ENCODE results near the gene RHBDD1. TPM values are rescaled to one million over a fixed set of nuclear protein-coding genes. Genes with fewer than 3 reads are reported as not detected.

RHBDD1 gene
- total RNA-seq, 2 donors from 2014 or later: 40.1 to 43.3 TPM

DNA sequence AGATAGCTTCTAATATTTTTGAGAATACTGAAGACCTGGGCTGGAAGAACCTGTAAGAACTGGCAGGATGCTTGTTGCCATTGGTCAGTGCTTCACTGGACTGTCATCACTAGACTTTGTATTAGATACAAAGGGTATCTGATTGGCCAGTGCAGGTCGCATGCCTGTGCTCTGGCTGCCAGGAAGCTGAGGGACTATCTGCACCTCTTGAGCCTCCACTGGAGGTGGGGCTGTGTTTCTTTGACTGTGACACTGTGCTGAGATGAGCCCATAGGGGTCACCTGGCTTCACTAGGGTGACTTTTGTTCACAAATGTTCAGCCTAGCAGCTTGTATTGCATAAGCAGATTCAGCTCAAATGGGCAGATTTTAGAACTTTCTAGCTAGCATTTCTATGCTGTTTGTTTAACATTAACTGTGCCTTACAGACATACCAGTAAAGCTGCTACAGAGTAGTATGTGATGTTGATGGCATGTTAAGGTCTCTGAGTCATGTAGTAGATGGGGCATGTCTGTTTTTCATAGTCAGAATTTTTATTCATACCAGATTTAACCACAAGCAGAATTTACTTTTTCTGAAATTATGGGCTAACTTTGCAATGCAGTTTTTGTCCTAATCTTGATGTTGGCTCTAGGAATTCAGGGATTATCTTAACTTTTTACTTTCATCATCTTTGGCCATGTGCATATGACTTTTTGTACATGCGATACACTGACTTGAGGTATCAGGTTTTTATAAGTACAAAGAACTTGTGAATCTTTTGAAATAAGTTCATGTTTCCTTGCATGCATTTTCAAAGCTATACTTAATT, 56.1 kb downstream of the RHBDD1 start:
- no peaks in the 10 kb centered on the region for H3K27me3 Mint-ChIP-seq
- no peaks in the 10 kb centered on the region for H3K9me3 Mint-ChIP-seq
- DNase-seq (ENCODE audit: low spot score) (no peak), ATAC-seq (no peak)
- no peaks in the 10 kb centered on the region for H3K4me1 Mint-ChIP-seq (ENCODE audit: low read depth in 2 of 2)
- peaks cover 6% of the 10 kb centered on the region for H3K36me3 Mint-ChIP-seq
- H3K4me3 Mint-ChIP-seq: no peak overlapping the region
- no peak overlapping the region for H3K27ac Mint-ChIP-seq

DNA sequence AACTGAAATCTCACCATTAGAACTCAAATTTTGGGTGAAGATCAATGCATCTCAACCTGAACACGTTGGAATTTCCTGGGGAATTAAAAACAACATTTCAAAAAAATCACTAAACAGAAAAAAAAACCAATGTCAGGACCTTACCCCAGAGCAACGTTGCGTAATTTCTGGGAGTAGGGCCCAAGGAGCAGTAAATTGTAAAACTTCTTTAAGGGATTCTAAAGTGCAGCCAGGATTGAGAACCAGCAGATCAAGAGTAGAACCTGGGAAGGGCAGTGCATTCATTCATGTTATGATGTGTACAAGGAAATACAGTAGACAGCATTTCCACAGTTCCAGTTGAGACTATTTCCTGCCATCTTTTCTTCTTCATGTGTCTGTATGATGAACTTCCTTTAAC, 56.9 kb downstream of the RHBDD1 start:
- H3K4me1 Mint-ChIP-seq (ENCODE audit: low read depth in 2 of 2): no peaks in the 10 kb centered on the region
- no peak overlapping the region for H3K27ac Mint-ChIP-seq
- no peak for DNase-seq (ENCODE audit: low spot score)
- no peaks in the 10 kb centered on the region for H3K27me3 Mint-ChIP-seq
- H3K9me3 Mint-ChIP-seq: no peaks in the 10 kb centered on the region
- no peak for ATAC-seq
- peaks cover 11% of the 10 kb centered on the region for H3K36me3 Mint-ChIP-seq
- H3K4me3 Mint-ChIP-seq: no peak overlapping the region

DNA sequence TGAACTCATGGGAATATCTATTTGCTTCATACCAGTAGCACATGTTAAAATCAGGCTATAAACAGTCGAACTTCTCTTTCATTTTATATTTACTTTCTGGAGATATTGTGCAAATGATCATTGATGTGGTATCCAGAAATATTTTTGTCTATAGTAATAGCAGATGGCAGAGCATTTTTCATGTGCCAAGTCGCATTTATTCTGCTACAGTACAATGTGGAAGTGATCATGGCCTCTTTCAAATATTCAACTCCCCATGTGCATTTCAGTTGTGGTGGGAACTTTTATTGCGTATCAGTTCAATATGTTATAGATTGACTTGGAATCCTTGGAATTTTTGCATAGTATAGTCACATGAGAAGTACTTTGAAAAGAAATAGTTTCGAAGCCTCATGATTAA, 57.4 kb downstream of the RHBDD1 start:
- DNase-seq (ENCODE audit: low spot score): no peak
- no peak overlapping the region for H3K27ac Mint-ChIP-seq
- no peaks in the 10 kb centered on the region for H3K27me3 Mint-ChIP-seq
- peaks cover 11% of the 10 kb centered on the region for H3K36me3 Mint-ChIP-seq
- H3K9me3 Mint-ChIP-seq: no peaks in the 10 kb centered on the region
- ATAC-seq: no peak
- no peak overlapping the region for H3K4me3 Mint-ChIP-seq
- H3K4me1 Mint-ChIP-seq (ENCODE audit: low read depth in 2 of 2): no peaks in the 10 kb centered on the region

DNA sequence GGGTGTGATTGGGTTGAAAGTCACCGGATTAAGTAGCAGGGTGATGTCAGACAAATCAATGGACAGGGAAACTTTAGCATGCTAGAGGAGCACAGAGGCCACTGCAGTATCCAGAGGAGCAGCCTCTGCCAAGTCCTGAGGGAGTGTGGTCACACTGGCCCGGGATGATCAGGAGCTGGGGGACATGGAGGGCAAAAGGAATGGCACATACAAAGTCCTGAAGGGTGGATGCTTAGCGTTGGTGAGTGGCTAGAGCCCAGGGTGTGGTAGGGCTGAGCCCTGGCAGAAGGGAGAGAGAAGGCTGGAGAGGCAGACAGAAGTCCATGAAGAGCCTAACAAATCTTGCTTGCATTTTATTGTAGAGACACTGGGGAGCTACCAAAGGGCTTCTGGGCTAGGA, 58.9 kb downstream of the RHBDD1 start:
- Mint-ChIP-seq H3K4me3 (no peak overlapping the region), H3K36me3 (peaks cover 11% of the 10 kb centered on the region), H3K9me3 (no peaks in the 10 kb centered on the region), H3K27ac (no peak overlapping the region), H3K27me3 (no peaks in the 10 kb centered on the region), H3K4me1 (ENCODE audit: low read depth in 2 of 2) (no peaks in the 10 kb centered on the region)
- DNase-seq (ENCODE audit: low spot score): no peak
- ATAC-seq: no peak

DNA sequence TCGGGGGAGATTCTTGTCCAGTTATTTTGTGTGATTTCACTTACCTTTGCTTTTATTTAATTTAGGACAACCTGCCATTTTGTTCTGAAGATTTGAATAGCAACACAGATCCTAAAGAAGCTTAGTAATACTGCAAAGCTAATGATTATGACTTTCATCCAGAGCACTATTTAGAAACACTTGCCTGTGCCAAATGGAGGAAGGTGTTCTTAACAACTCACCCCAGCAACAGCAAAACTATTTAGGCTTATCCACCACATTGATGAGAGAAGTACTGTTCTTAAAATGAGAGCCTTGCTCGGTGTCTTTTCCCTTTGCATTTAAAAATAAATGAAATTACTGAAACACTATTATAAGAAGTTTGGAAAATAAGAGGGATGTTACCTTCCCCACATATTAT, 59.7 kb downstream of the RHBDD1 start:
- Mint-ChIP-seq H3K36me3 (peaks cover 11% of the 10 kb centered on the region), H3K27me3 (no peaks in the 10 kb centered on the region), H3K27ac (no peak overlapping the region), H3K9me3 (no peaks in the 10 kb centered on the region), H3K4me1 (ENCODE audit: low read depth in 2 of 2) (no peaks in the 10 kb centered on the region), H3K4me3 (no peak overlapping the region)
- ATAC-seq (no peak), DNase-seq (ENCODE audit: low spot score) (no peak)

DNA sequence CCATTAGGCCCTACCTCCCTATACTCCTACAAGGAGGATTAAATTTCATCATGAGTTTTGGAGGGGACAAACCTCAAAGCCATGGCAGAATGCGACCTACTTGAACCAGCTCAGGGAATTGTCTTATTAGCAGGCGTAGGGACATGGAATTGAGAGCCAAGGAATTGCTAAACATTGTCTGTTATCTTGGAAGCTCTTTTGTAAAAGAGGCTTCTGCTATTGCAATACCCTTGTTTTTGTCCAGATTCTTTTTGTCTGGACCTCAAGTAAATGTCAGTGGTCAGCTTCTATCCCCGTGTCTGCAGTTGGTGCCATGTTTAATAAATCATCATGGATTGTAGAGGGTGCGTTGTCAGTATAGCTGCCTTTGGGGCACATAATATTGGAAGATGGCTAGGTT, 62.3 kb downstream of the RHBDD1 start:
- Mint-ChIP-seq H3K9me3 (no peaks in the 10 kb centered on the region), H3K4me3 (no peak overlapping the region), H3K27me3 (no peaks in the 10 kb centered on the region), H3K27ac (no peak overlapping the region), H3K36me3 (peaks cover 11% of the 10 kb centered on the region), H3K4me1 (ENCODE audit: low read depth in 2 of 2) (peaks cover 9 to 19% of the 10 kb centered on the region in 2 donors)
- ATAC-seq (no peak), DNase-seq (ENCODE audit: low spot score) (no peak)

DNA sequence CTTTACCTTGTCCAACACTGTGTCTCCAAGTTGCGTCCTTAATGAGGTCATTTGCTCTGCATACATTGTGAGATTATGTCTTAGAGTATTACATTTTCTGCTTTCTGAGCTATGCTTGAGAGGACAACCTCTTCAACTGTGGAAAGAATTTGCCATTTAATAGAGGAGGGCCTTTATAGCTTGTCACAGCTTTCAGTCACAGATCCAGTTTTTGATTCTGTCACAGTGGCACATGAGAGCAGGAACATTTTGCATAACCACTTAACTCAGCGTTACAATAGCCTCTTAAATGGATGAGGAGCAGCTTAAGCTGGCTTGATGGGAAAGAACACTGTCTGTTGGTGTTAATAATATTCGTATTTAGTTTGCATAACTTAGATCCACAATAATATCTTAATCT, 63.0 kb downstream of the RHBDD1 start:
- no peaks in the 10 kb centered on the region for H3K9me3 Mint-ChIP-seq
- H3K4me1 Mint-ChIP-seq (ENCODE audit: low read depth in 2 of 2): peaks cover 12 to 27% of the 10 kb centered on the region in 2 donors
- H3K4me3 Mint-ChIP-seq: no peak overlapping the region
- no peaks in the 10 kb centered on the region for H3K27me3 Mint-ChIP-seq
- no peak for ATAC-seq
- no peak for DNase-seq (ENCODE audit: low spot score)
- no peak overlapping the region for H3K27ac Mint-ChIP-seq
- H3K36me3 Mint-ChIP-seq: peaks cover 11% of the 10 kb centered on the region

DNA sequence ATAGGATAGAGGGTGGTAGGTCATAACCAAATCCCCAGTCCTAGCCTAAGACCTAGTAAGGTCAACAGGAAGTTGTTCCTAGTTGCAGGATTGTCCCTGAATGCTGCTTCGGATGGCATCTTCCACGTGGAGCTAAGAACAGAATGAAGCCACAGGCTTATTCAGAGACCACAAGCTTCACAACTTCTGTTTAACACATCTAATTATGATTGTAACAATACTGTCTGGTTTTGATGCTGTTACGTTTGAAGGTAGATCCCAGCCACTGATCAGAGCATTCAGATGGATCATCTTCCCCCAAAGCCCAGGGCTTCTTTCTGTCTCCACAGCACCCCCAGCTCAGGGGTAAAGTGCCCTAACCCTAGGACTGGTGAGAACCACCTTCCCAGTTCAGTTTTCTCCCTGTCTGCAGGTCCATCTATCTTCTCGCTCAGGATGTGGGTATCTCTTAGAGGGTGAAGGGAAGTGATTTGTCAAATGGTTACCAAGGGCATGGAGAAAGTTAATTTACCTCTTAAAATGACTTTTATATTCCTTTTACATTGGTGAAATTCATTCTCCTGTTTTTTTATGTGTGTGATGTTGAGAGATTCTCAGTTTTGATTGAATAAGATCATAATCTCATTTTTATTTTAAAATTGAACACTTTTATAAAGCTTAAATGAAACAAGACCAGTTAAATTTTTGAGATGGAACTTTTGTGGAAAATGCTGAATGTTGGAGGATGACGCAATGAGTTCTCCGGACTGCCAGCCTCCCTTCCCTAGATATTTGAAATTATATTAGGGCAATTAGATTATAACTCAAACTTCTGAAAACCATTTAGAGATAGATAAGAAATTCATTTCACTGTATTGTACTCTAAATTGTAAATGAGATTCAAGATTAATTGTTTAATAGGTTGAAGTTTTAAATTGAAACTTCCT, 66.5 kb downstream of the RHBDD1 start:
- Mint-ChIP-seq H3K36me3 (peaks cover 2% of the 10 kb centered on the region), H3K27me3 (no peaks in the 10 kb centered on the region), H3K9me3 (no peaks in the 10 kb centered on the region), H3K4me1 (ENCODE audit: low read depth in 2 of 2) (peaks cover 34 to 50% of the 10 kb centered on the region in 2 donors), H3K4me3 (no peak overlapping the region), H3K27ac (peak overlapping the region in 1 of 2 donors; percentile 56)
- ATAC-seq (peak; percentile 24 to 71), DNase-seq (ENCODE audit: low spot score) (no peak)

DNA sequence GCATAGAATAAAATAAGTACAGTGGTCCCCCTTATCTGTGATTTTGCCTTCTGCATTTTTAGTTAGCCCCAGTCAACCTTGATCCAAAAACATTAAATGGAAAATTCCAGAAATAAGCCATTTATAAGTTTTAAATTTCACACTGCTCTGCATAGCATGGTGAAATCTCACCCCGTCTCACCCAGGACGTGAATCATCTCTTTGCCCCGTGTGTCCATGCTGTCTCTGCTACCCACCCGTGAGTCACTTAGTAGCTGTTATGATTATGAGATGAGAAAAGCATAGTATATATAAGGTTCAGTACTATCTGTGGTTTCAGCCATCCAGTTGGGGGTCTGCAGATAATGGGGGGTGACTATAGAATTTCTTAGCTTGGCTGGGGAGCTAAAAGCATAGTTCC, 67.3 kb downstream of the RHBDD1 start:
- H3K9me3 Mint-ChIP-seq: no peaks in the 10 kb centered on the region
- H3K36me3 Mint-ChIP-seq: no peaks in the 10 kb centered on the region
- peaks cover 34 to 50% of the 10 kb centered on the region in 2 donors for H3K4me1 Mint-ChIP-seq (ENCODE audit: low read depth in 2 of 2)
- peak overlapping the region; percentile 72 for H3K4me3 Mint-ChIP-seq
- DNase-seq (ENCODE audit: low spot score) (no peak), ATAC-seq (peak; percentile 45 to 76)
- no peaks in the 10 kb centered on the region for H3K27me3 Mint-ChIP-seq
- H3K27ac Mint-ChIP-seq: peak overlapping the region in 1 of 2 donors; percentile 51

DNA sequence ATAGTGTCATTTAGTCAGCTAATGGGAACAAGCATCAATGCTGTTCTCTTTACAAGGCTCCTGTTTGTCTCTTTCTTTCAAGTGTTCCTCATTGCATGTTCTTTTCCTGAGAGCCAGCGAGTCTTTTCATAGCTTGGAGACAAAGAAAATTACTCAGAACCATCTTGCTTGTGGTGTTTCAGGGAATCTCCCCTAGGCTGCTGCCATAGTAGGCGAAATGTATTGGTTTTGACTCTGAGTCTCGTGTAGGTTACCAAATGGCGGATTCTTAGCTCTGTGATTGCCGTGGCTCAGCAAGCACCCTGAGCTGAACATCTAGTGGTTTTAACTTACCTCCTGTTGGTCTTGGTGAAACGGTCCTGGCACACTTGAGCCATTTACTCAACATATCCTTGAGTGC, 68.7 kb downstream of the RHBDD1 start:
- Mint-ChIP-seq H3K27ac (peak overlapping the region in 1 of 2 donors; percentile 41), H3K27me3 (no peaks in the 10 kb centered on the region), H3K4me1 (ENCODE audit: low read depth in 2 of 2) (peaks cover 34 to 50% of the 10 kb centered on the region in 2 donors), H3K4me3 (peak overlapping the region; percentile 24), H3K9me3 (no peaks in the 10 kb centered on the region), H3K36me3 (no peaks in the 10 kb centered on the region)
- DNase-seq (ENCODE audit: low spot score) (no peak), ATAC-seq (peak in 1 of 2 donors; percentile 59)

DNA sequence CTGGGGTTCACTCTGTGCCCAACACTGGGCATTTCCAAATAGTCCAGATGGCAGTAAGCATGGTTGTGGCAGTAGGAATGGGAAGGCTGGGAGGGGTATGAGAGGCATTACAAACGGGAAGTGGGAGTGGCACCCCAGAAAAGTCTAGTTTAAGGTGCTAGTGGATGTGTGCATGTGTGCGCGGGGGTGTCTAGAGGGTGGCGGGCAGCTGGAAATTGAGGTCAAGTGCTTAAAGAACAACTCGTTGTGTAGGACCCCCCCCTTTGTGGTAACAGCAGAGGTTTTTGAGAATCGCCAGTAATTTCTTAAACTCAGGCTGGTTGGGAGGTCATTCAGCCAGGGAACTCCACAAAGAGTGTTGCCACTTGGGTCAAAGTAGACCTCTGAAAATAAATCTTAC, 69.9 kb downstream of the RHBDD1 start:
- Mint-ChIP-seq H3K36me3 (no peaks in the 10 kb centered on the region), H3K27ac (peak overlapping the region in 1 of 2 donors; percentile 41), H3K27me3 (no peaks in the 10 kb centered on the region), H3K9me3 (no peaks in the 10 kb centered on the region), H3K4me1 (ENCODE audit: low read depth in 2 of 2) (peaks cover 34 to 50% of the 10 kb centered on the region in 2 donors), H3K4me3 (no peak overlapping the region)
- ATAC-seq (no peak), DNase-seq (ENCODE audit: low spot score) (no peak)

DNA sequence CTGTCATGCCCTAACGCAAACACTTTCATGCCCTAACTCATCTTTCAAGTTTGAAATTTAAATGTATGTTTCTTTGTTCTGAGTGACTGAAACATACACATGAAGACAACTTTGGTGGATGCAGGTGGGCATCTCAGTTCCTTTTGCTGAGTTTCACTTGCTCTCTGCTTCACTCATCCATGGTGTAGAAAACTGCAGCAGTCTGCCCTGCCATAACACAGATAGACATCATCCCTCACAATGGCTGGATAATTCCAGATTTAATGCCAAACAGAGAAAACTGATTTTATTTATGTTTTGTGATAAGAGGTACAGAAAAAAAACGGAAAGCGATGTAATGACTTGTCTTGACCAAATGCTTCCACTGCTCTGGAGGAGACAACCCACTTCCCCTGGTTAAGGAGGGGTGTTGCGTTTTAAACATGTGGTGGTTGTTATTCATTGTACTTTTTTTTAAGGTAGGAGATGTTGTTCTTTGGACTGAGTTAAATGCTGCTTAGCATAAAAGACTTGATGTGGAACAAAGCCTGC, 70.4 kb downstream of the RHBDD1 start:
- Mint-ChIP-seq H3K9me3 (no peaks in the 10 kb centered on the region), H3K4me1 (ENCODE audit: low read depth in 2 of 2) (peaks cover 34 to 49% of the 10 kb centered on the region in 2 donors), H3K27ac (no peak overlapping the region), H3K27me3 (no peaks in the 10 kb centered on the region), H3K36me3 (no peaks in the 10 kb centered on the region), H3K4me3 (no peak overlapping the region)
- ATAC-seq (no peak), DNase-seq (ENCODE audit: low spot score) (no peak)

DNA sequence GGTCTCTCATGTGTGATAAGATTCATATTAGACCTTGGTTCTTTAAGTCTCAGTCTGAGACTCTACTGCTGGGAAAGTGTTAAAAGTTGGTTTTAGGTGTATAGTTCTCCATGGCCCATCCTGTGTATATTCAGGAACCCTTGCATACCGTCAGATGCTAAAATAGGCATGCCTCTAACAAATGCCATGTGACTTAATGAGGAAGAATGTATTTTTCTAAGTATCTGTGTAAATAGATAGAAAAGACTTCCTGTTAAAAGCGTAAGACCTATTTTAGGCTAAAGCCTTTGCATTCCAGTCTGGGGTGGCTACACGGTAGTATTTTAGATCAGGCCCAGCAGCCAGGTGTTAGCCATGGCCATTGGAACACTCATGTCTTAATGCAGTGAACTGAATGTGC, 73.3 kb downstream of the RHBDD1 start:
- H3K4me3 Mint-ChIP-seq: no peak overlapping the region
- no peak for ATAC-seq
- H3K27ac Mint-ChIP-seq: no peak overlapping the region
- no peaks in the 10 kb centered on the region for H3K9me3 Mint-ChIP-seq
- H3K36me3 Mint-ChIP-seq: peaks cover 8% of the 10 kb centered on the region
- no peak for DNase-seq (ENCODE audit: low spot score)
- H3K4me1 Mint-ChIP-seq (ENCODE audit: low read depth in 2 of 2): peaks cover 22 to 25% of the 10 kb centered on the region in 2 donors
- H3K27me3 Mint-ChIP-seq: no peaks in the 10 kb centered on the region

DNA sequence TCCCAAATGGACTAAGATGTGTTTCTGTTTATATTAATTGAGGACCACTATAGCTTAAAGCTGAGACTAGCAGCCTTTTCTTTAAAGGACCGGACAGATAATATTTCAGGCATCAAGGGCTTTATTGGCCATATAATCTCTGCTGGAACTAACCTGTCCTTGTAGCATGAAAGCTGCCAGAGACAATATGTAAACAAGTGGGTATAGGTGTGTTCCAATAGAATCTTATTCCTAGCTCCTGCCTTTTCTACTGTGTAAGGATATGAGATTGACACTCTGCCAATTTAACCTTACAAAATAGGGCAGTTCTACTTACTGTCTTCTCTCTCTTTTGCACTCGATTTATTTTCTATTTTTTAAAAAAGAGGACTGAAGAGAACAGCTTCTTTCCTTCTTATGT, 74.0 kb downstream of the RHBDD1 start:
- no peaks in the 10 kb centered on the region for H3K27me3 Mint-ChIP-seq
- peaks cover 10% of the 10 kb centered on the region for H3K36me3 Mint-ChIP-seq
- ATAC-seq (no peak), DNase-seq (ENCODE audit: low spot score) (no peak)
- H3K9me3 Mint-ChIP-seq: no peaks in the 10 kb centered on the region
- H3K4me1 Mint-ChIP-seq (ENCODE audit: low read depth in 2 of 2): peaks cover 16 to 20% of the 10 kb centered on the region in 2 donors
- no peak overlapping the region for H3K4me3 Mint-ChIP-seq
- no peak overlapping the region for H3K27ac Mint-ChIP-seq
